Measurements from ENCODE around the gene BSDC1. TPM values are rescaled to one million over a fixed set of nuclear protein-coding genes. Genes with fewer than 3 reads are reported as not detected.
A peak's percentile ranks its signal among the peaks of the same experiment; 100 is the strongest.

Gene BSDC1
- total RNA-seq, 2 donors from 2014 or later: 78.3 to 248 TPM

DNA sequence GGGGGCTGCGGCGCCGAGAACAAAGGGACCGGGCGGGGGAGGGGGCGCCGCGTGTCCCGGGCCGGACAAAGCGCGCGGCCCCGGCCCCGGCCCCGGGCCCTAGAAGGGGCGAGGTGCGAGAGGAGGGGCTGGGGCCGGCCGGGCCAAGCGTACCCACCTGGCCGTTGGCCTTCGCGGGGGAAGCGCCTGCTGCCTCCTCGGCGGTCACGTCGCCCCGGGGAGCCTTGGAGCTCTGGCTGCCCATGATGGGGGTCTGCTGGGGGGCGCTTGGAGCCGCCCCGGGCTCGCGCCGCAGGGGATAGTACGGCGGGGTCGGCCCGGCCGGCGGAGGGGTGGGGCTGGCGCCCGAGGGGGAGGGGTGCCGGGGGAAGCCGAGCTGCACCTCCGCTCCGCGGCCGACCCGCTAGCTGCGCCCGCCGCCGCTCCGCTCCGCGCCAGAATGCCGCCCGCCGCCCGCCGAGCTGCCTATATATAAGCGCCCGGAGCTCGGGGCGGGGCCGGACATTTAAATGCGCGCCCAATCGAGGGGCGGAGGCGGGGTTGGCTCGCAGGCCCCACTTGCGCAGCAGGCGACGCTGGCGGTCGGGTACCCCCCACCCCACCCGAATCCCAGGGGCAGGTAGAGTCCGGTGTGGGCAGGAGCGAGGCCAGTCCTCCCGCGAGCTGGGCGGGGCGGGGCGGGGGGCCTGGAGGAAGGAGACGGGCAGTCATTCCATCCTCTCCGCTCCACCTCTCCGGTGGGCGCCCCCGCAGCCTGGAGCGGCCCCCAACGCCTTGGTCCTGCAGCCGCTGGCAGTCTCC lies 58.3 kb downstream of the BSDC1 start, which contains the start of gene MARCKSL1:
MARCKSL1 (minus strand) TSS at position 444 of the 801 bp plus-strand sequence; CDS start at position 244, 200 bp downstream.
- Histone ChIP-seq H3K27me3 (replicated peaks; ENCODE audit: insufficient read depth) (no peaks in the 10 kb centered on the region), H3K4me1 (replicated peaks) (peaks cover 6% of the 10 kb centered on the region), H3K36me3 (peaks cover 0 to 13% of the 10 kb centered on the region in 2 donors), H3K4me3 (peak within 1 kb of the TSS; percentile 78 to 79), H3K27ac (peak within 1 kb of the TSS; percentile 75 to 82), H3K9me3 (no peaks in the 10 kb centered on the region)
- TF ChIP-seq POLR2AphosphoS5 (IDR thresholded peaks at IDR 0.05): peak; percentile 74
- TF ChIP-seq, protein P1, sequence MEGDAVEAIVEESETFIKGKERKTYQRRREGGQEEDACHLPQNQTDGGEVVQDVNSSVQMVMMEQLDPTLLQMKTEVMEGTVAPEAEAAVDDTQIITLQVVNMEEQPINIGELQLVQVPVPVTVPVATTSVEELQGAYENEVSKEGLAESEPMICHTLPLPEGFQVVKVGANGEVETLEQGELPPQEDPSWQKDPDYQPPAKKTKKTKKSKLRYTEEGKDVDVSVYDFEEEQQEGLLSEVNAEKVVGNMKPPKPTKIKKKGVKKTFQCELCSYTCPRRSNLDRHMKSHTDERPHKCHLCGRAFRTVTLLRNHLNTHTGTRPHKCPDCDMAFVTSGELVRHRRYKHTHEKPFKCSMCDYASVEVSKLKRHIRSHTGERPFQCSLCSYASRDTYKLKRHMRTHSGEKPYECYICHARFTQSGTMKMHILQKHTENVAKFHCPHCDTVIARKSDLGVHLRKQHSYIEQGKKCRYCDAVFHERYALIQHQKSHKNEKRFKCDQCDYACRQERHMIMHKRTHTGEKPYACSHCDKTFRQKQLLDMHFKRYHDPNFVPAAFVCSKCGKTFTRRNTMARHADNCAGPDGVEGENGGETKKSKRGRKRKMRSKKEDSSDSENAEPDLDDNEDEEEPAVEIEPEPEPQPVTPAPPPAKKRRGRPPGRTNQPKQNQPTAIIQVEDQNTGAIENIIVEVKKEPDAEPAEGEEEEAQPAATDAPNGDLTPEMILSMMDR (IDR thresholded peaks at IDR 0.05): peak in 1 of 4 experiments; percentile 11
- TF ChIP-seq POLR2A (IDR thresholded peaks at IDR 0.05): peak; percentile 84
- DNase-seq (ENCODE audit: low spot score): peak; percentile 80
- intact Hi-C loops (cut with DNase I): no loop called here
- under 1% methylated on average over 75 of the region's 95 CpGs for WGBS

- H3K4me1 ChIP-seq (replicated peaks): peaks cover 6% of the 10 kb centered on the region
- peak overlapping the region; percentile 78 to 79 for H3K4me3 ChIP-seq
- TF ChIP-seq POLR2A (IDR thresholded peaks at IDR 0.05): no peak
- no peak for TF ChIP-seq POLR2AphosphoS5 (IDR thresholded peaks at IDR 0.05)
- TF ChIP-seq, protein P1 (IDR thresholded peaks at IDR 0.05): no peak
- WGBS: 5% methylated on average over 11 of the region's 34 CpGs
- intact Hi-C loops (cut with DNase I): no loop called here
- H3K27me3 ChIP-seq (replicated peaks; ENCODE audit: insufficient read depth): no peaks in the 10 kb centered on the region
- H3K9me3 ChIP-seq: no peaks in the 10 kb centered on the region
- H3K36me3 ChIP-seq: peaks cover 0 to 13% of the 10 kb centered on the region in 2 donors
- no peak for DNase-seq (ENCODE audit: low spot score)
- peak overlapping the region; percentile 75 to 82 for H3K27ac ChIP-seq
Observed at GRCh38 chr1:32335535-32335789, 58.8 kb downstream of the BSDC1 start.

DNA sequence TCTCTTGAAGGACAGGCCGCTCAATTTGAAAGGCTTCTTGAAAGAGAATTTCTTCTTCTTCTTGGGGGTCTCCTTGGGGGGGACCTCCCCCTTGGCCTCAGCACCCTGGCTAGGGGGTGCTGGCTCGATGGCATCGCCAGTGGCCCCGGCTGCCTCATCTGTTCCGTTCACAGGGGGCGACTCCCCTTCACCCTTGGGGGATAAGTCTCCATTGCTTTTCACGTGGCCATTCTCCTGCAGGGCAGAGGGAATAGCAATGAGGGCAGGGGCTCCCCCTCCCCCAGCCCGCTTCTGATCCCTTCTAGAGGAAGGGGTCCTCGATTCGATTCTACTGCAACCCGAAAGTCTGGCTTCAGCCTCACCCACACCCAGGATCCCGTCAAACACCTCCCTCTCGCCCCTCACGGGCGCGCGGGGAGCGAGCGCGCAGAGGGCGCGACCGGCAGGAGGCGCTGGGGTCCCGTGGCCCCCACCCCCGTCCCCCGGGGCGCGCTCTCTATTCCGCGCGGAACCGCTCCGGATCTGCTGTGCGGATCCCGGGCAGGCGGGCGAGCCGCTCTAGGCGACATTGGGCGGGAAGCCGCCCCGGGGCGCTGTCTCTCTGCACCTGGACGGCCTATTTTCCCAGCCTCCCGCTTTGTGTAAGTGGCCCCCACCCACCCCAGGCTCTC lies 59.2 kb downstream of the BSDC1 start:
- Histone ChIP-seq H3K4me3 (peak overlapping the region; percentile 78 to 79), H3K27ac (peak overlapping the region; percentile 75 to 82), H3K27me3 (replicated peaks; ENCODE audit: insufficient read depth) (no peaks in the 10 kb centered on the region), H3K9me3 (no peaks in the 10 kb centered on the region), H3K36me3 (peaks cover 0 to 13% of the 10 kb centered on the region in 2 donors), H3K4me1 (replicated peaks) (peaks cover 6% of the 10 kb centered on the region)
- WGBS: 4% methylated on average over 46 of the region's 46 CpGs
- TF ChIP-seq, protein P1 (IDR thresholded peaks at IDR 0.05): peak; percentile 64 to 77 (median 72)
- TF ChIP-seq POLR2AphosphoS5 (IDR thresholded peaks at IDR 0.05): no peak
- TF ChIP-seq POLR2A (IDR thresholded peaks at IDR 0.05): no peak
- no peak for DNase-seq (ENCODE audit: low spot score)
- intact Hi-C loops (cut with DNase I): no loop called here

GRCh38 chr1:32334274-32334861 lies 59.9 kb downstream of the BSDC1 start:
- TF ChIP-seq POLR2AphosphoS5 (IDR thresholded peaks at IDR 0.05): no peak
- no peak for DNase-seq (ENCODE audit: low spot score)
- Histone ChIP-seq H3K4me3 (peak overlapping the region; percentile 78 to 79), H3K9me3 (no peaks in the 10 kb centered on the region), H3K4me1 (replicated peaks) (peaks cover 6% of the 10 kb centered on the region), H3K36me3 (peaks cover 0 to 13% of the 10 kb centered on the region in 2 donors), H3K27ac (peak overlapping the region; percentile 75 to 82), H3K27me3 (replicated peaks; ENCODE audit: insufficient read depth) (no peaks in the 10 kb centered on the region)
- intact Hi-C loops (cut with DNase I): no loop called here
- WGBS: 36% methylated on average over 9 of the region's 9 CpGs

DNA sequence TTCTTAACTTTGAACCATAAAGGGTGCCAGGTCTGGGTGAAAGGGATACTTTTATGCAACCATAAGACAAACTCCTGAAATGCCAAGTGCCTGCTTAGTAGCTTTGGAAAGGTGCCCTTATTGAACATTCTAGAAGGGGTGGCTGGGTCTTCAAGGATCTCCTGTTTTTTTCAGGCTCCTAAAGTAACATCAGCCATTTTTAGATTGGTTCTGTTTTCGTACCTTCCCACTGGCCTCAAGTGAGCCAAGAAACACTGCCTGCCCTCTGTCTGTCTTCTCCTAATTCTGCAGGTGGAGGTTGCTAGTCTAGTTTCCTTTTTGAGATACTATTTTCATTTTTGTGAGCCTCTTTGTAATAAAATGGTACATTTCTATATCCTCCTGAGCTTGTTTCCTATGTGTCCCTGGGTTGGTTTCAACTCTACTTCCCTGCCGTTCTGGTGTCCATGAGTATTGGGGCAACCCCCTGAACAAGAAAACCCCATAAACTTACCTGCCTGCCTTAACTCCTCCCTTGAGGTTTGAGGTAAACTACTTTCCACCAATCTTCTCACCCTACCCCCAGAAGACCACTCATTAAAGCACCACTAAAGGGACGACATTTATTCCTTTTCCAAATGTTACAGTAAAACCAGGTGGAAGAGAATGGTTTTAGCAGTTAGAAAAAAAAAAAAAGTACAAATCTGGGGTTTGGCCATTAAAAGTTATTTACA lies 60.8 kb downstream of the BSDC1 start:
- intact Hi-C loops (cut with DNase I): no loop called here
- TF ChIP-seq, protein P1 (IDR thresholded peaks at IDR 0.05): peak in 1 of 4 experiments; percentile 7
- TF ChIP-seq POLR2AphosphoS5 (IDR thresholded peaks at IDR 0.05): no peak
- WGBS: 51% methylated on average over 3 of the region's 3 CpGs
- Histone ChIP-seq H3K4me1 (replicated peaks) (peaks cover 6% of the 10 kb centered on the region), H3K9me3 (no peaks in the 10 kb centered on the region), H3K36me3 (peaks cover 0 to 13% of the 10 kb centered on the region in 2 donors), H3K4me3 (no peak overlapping the region), H3K27me3 (replicated peaks; ENCODE audit: insufficient read depth) (no peaks in the 10 kb centered on the region), H3K27ac (peak overlapping the region; percentile 58 to 63)
- no peak for DNase-seq (ENCODE audit: low spot score)

Data from prostate gland (tissue), 2 donors.